CD4-positive, alpha-beta T cell treated with Interleukin-4 for 1 hour (primary cell): ENCODE data around the gene TNRC18.
"Not testable (repeated sequence)": the region's sequence is repeated elsewhere in the genome, so short reads cannot be mapped to it uniquely, and the experiment has no call there.

Experiments
- DNase-seq, 2 donors: peaks; one replicate each; pipeline ENCODE4 v3.0.0-alpha.2; 2020 to 2022

Gene TNRC18

DNA sequence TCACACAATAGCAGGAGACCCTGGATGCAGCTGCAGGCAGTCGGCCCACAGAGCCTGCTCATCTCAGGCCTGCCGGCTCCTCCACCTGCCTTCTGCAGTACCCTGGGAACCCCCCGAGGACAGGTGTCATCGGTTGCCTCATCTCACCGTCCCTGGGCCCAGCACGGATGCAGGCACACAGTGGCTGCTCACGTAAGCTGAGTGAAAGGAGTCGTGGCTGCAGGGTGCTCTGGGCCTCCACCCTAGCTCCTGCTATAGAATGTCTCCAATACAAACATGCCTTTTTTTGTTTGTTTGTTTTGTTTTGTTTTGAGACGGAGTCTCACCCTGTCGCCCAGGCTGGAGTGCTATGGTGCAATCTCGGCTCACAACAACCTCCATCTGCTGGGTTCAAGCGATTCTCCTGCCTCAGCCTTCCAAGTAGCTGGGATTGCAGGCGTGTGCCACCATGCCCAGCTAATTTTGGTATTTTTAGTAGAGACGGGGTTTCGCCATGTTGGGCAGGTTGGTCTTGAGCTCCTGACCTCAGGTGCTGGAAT lies 163.0 kb downstream of the TNRC18 start:
- not testable (repeated sequence) for DNase-seq
